Activated naive CD8-positive, alpha-beta T cell treated with anti-CD3 and anti-CD28 coated beads, Interleukin-2, amount 10 ng/mL, durations not matched to agents 7 days and 5 days (primary cell): ENCODE measurements around the gene BCKDHA. TPM values are rescaled to one million over a fixed set of nuclear protein-coding genes. Genes with fewer than 3 reads are reported as not detected.
A peak's percentile ranks its signal among the peaks of the same experiment; 100 is the strongest.
"Not testable (repeated sequence)": the region's sequence is repeated elsewhere in the genome, so short reads cannot be mapped to it uniquely, and the experiment has no call there.

Experiments
- ATAC-seq: fragments of 150-1000 bp; cut with Tn5 transposase; one replicate; pipeline ENCODE4 v1.10.0; 2021; ENCODE audit warnings: low read depth, moderate library complexity
- POLR2A ChIA-PET: fragments of 350-600 bp; sonication (Branson Sonifier 250); formaldehyde crosslinking; loops from one replicate; lab custom pipeline; 2021; ENCODE audit warnings: antibody characterized with exemption; lab: Charles Lee
- DNase-seq: peaks from one replicate; pipeline ENCODE4 v3.0.0; 2021
- H3K27ac Mint-ChIP-seq: one replicate; pipeline ENCODE4 v1.8.0; 2022; ENCODE audit warnings: mild to moderate bottlenecking, mixed read lengths
- H3K27me3 Mint-ChIP-seq: one replicate; pipeline ENCODE4 v1.8.0; 2022; ENCODE audit warnings: mild to moderate bottlenecking, moderate library complexity, mixed read lengths
- H3K36me3 Mint-ChIP-seq: one replicate; pipeline ENCODE4 v1.8.0; 2021; ENCODE audit warnings: mild to moderate bottlenecking, mixed read lengths
- H3K4me1 Mint-ChIP-seq: one replicate; pipeline ENCODE4 v1.8.0; 2021; ENCODE audit warnings: mixed read lengths
- H3K4me3 Mint-ChIP-seq: one replicate; pipeline ENCODE4 v1.8.0; 2022; ENCODE audit warnings: mild to moderate bottlenecking, moderate library complexity, mixed read lengths
- H3K9me3 Mint-ChIP-seq: one replicate; pipeline ENCODE4 v1.8.0; 2021; ENCODE audit warnings: mixed read lengths
- total RNA-seq, 2 experiments: library from RNA; stranded (reverse); gene quantifications; one replicate each; pipeline ENCODE4 v1.2.3, GENCODE V29; 2021

BCKDHA gene
- total RNA-seq, 2 experiments from 2014 or later = 23.8 to 26.9 TPM

DNA sequence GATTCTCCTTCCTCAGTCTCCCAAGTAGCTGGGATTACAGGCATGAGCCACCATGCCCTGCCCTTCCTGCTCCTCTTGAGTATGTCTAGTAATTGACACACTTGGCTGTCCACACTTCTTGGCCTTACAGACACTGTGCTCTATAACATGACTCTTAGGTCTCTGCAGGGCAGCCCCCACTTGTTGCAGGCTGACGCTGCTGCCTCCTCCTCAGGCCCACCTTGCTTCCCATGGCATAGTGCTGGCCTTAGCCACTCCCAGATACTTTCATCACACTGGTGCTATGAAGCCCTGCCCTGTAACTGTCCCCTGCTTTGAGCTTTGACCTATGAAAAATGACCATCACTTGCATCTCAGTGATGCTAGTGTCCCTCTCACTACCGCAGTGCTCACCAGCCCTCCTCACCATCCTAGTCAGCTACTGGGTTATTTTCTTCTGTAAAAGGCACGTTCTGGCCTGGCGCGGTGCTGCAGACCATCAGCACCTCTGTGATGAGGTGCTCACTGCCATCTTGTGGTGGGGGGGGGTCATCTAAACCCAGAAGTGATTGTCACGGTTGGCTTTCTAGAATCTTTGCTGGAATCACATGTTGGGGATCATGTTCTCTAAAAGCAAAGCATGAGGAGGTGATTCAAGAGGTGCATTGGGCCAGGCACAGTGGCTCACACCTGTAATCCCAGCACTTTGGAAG is 55.1 kb downstream of the BCKDHA start:
- Mint-ChIP-seq H3K36me3 (no peaks in the 10 kb centered on the region), H3K9me3 (no peaks in the 10 kb centered on the region), H3K4me3 (no peak overlapping the region), H3K27me3 (peaks cover 9% of the 10 kb centered on the region), H3K27ac (no peak overlapping the region), H3K4me1 (peaks cover 25% of the 10 kb centered on the region)
- ATAC-seq (no peak), DNase-seq (no peak)
- POLR2A ChIA-PET = no interaction called here

DNA sequence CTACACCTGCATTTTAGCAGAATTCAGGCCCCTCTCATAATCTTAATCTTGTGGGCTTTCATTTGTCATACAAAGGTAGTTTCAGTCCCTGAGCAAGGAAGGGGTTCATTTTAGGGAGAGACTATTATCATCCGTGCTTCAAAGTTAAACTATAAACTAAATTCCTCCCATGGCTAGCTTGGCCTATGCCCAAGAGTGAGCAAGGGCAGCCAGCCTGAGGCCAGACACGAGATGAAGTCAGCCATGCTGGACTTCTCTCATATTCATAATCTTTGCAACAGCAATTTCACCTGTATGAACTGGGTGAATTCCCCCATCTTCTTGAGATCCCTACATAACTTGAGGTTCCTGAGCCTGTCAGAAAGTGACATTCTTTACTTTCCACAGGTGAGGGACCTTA is 58.3 kb downstream of the BCKDHA start:
- ATAC-seq (no peak), DNase-seq (no peak)
- POLR2A ChIA-PET = interaction anchor here (1.5 to 3.6 kb wide), 4 partner anchors 16 to 123 kb away, joined by 3 to 14 read pairs (median 7); partner anchors contain the start of gene DMAC2
- Mint-ChIP-seq H3K9me3 (no peaks in the 10 kb centered on the region), H3K27ac (peak overlapping the region; percentile 20), H3K36me3 (no peaks in the 10 kb centered on the region), H3K4me3 (no peak overlapping the region), H3K27me3 (peaks cover 8% of the 10 kb centered on the region), H3K4me1 (peaks cover 21% of the 10 kb centered on the region)

DNA sequence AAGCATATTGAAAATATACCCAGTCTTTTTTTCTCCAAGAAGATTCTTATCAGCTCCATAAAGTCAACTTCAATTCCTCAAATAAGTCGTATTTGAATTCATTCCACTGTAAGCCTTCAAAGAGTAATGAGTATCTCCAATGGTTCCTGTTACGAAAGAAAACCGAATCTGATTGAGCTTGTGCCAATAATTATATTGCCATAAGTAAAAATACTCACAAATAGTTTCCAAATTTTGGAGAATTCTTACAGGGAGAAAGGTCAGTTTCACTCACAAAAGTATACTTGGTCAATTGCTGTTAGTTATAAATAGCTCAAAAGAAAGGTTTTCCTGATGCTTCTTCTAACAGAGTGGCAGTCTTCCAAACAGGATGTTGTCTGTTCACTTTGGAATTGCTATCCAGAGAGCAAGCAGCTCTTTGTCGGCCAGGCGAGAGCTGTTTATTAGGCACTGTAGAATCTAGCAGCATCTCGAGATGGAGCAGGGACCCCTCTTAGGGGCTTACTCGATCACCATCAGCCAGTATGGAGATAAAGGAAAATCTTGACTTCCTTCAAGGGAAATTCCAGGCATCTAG is 58.8 kb downstream of the BCKDHA start:
- Mint-ChIP-seq H3K9me3 (no peaks in the 10 kb centered on the region), H3K4me1 (peaks cover 21% of the 10 kb centered on the region), H3K36me3 (no peaks in the 10 kb centered on the region), H3K27ac (peak overlapping the region; percentile 82), H3K4me3 (peak overlapping the region; percentile 70), H3K27me3 (peaks cover 8% of the 10 kb centered on the region)
- POLR2A ChIA-PET = interaction anchor here (0.6 to 3.6 kb wide), 9 partner anchors 8 to 192 kb away, joined by 3 to 14 read pairs (median 5); partner anchors contain the start of genes DMAC2 and HNRNPUL1
- ATAC-seq (no peak), DNase-seq (no peak)

GRCh38 chr19:41457241-41457640 is 59.6 kb downstream of the BCKDHA start:
- peak overlapping the region; percentile 82 for H3K27ac Mint-ChIP-seq
- POLR2A ChIA-PET = interaction anchor here (0.6 to 3.6 kb wide), 15 partner anchors 9 to 193 kb away, joined by 3 to 14 read pairs (median 4); partner anchors contain the start of genes DMAC2 and HNRNPUL1
- no peaks in the 10 kb centered on the region for H3K36me3 Mint-ChIP-seq
- no peaks in the 10 kb centered on the region for H3K9me3 Mint-ChIP-seq
- H3K27me3 Mint-ChIP-seq = peaks cover 8% of the 10 kb centered on the region
- DNase-seq (no peak), ATAC-seq (peak; percentile 99)
- peak overlapping the region; percentile 70 for H3K4me3 Mint-ChIP-seq
- peaks cover 21% of the 10 kb centered on the region for H3K4me1 Mint-ChIP-seq

- H3K9me3 Mint-ChIP-seq = no peaks in the 10 kb centered on the region
- no peak overlapping the region for H3K27ac Mint-ChIP-seq
- POLR2A ChIA-PET = no interaction called here
- H3K4me1 Mint-ChIP-seq = peaks cover 12% of the 10 kb centered on the region
- no peak for ATAC-seq
- H3K36me3 Mint-ChIP-seq = no peaks in the 10 kb centered on the region
- DNase-seq = no peak
- H3K4me3 Mint-ChIP-seq = no peak overlapping the region
- H3K27me3 Mint-ChIP-seq = peaks cover 20% of the 10 kb centered on the region
Observed at GRCh38 chr19:41462497-41462896, 64.9 kb downstream of the BCKDHA start.

- Mint-ChIP-seq H3K4me3 (peak overlapping the region; percentile 7), H3K27me3 (peaks cover 22% of the 10 kb centered on the region), H3K27ac (peak overlapping the region; percentile 57)
- DNase-seq, H3K9me3 Mint-ChIP-seq, H3K36me3 Mint-ChIP-seq, H3K4me1 Mint-ChIP-seq, ATAC-seq, POLR2A ChIA-PET: not testable (repeated sequence)
Observed at GRCh38 chr19:41463257-41464256, 65.9 kb downstream of the BCKDHA start.

Other genes starting within 250 kb of the BCKDHA start
- gene CYP2S1, start 204.6 kb upstream of the BCKDHA start, total RNA-seq = 1 to 10 TPM; 1.1 to 1.2 TPM
- gene AXL, start 178.6 kb upstream of the BCKDHA start, total RNA-seq = under 1 TPM; 0.11 to 0.17 TPM
- 100 to 1,000 TPM; 301 to 333 TPM for gene HNRNPUL1, start 133.4 kb upstream of the BCKDHA start, total RNA-seq
- gene CCDC97, start 87.6 kb upstream of the BCKDHA start, total RNA-seq = 10 to 100 TPM; 37.8 to 40.8 TPM
- 100 to 1,000 TPM; 172 to 179 TPM for gene TGFB1, start 43.9 kb upstream of the BCKDHA start, total RNA-seq
- 10 to 100 TPM; 11.5 to 13.0 TPM for gene B9D2, start 33.7 kb upstream of the BCKDHA start, total RNA-seq
- gene TMEM91, start 21.3 kb upstream of the BCKDHA start, total RNA-seq = 10 to 100 TPM; 11.4 to 13.0 TPM
- 10 to 100 TPM; 20.9 to 25.9 TPM for gene EXOSC5, start 459 bp upstream of the BCKDHA start, total RNA-seq
- gene B3GNT8, start 29.6 kb downstream of the BCKDHA start, total RNA-seq = 1 to 10 TPM; 2.0 to 2.2 TPM
- gene DMAC2, start 42.1 kb downstream of the BCKDHA start, total RNA-seq = 10 to 100 TPM; 41.3 to 42.6 TPM
- not detected for gene ERICH4, start 45.3 kb downstream of the BCKDHA start, total RNA-seq
- 10 to 100 TPM; 75.4 to 75.5 TPM for gene CEACAM21, start 178.3 kb downstream of the BCKDHA start, total RNA-seq
- not detected for gene CEACAM4, start 229.3 kb downstream of the BCKDHA start, total RNA-seq